Measurements from ENCODE around the gene ANKRD16.

The ANKRD16 gene
- long read RNA-seq = 0 reads

DNA sequence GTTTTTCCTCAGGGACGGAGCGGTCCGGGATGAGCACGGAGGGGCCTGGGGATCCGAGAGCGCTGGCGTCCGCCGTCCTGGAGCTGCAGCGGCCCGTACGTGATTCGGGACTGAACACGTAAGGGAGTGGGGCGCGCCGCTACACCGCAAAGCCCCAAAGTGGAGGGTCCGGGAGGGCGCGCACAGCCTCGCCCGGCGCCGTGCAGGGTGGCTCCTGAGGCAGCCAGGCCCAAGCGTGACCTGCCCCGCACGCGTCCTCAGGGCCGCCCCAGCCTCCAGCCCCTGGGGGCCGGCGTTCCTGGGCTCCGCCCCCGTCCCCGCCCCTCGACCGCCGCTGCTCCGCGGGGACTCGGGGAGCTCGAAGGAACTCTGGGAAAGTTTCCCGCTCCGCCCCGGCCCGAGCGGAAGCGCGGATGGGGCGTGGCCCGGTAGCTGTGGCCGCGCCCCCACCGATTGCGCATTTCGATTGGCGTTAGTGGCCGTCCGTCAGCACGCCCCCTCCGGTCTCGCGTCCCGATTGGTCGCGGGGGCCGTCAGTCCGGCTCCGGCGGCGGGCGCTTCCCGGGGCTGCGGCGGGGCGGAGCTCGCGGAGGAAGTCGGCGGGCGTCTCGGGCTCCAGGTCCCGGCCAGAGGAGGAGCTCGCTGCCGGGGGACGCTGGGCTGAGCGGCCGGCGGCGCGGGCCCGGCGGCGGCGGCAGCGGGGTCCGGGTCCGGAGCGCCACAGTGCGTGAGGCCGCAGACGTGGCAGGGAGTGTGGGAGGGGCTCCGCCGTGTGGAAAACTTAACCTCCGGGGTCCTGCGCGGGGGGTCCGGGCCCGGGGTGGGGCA is at the start of gene ANKRD16, which contains the start of gene FBH1:
TSS of gene ANKRD16 (minus strand) at position 270 of the 828 bp plus-strand sequence. CDS start 539 bp downstream, outside the sequence.
TSS of gene FBH1 (plus strand) at position 620 of the 828 bp plus-strand sequence. CDS start at position 723, 103 bp downstream.
- peak; percentile 18; the same call in 1 of the 2 replicates for TF ChIP-seq SPI1 (IDR thresholded peaks at IDR 0.05; ENCODE audit: borderline replicate concordance, low read depth)
- TF ChIP-seq, protein P1, sequence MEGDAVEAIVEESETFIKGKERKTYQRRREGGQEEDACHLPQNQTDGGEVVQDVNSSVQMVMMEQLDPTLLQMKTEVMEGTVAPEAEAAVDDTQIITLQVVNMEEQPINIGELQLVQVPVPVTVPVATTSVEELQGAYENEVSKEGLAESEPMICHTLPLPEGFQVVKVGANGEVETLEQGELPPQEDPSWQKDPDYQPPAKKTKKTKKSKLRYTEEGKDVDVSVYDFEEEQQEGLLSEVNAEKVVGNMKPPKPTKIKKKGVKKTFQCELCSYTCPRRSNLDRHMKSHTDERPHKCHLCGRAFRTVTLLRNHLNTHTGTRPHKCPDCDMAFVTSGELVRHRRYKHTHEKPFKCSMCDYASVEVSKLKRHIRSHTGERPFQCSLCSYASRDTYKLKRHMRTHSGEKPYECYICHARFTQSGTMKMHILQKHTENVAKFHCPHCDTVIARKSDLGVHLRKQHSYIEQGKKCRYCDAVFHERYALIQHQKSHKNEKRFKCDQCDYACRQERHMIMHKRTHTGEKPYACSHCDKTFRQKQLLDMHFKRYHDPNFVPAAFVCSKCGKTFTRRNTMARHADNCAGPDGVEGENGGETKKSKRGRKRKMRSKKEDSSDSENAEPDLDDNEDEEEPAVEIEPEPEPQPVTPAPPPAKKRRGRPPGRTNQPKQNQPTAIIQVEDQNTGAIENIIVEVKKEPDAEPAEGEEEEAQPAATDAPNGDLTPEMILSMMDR (IDR thresholded peaks at IDR 0.05; ENCODE audit: insufficient read depth, low read length) = no peak
- TF ChIP-seq GABPA (IDR thresholded peaks at IDR 0.05; ENCODE audit: low read depth) = peak; percentile 80
- TF ChIP-seq, protein P2, sequence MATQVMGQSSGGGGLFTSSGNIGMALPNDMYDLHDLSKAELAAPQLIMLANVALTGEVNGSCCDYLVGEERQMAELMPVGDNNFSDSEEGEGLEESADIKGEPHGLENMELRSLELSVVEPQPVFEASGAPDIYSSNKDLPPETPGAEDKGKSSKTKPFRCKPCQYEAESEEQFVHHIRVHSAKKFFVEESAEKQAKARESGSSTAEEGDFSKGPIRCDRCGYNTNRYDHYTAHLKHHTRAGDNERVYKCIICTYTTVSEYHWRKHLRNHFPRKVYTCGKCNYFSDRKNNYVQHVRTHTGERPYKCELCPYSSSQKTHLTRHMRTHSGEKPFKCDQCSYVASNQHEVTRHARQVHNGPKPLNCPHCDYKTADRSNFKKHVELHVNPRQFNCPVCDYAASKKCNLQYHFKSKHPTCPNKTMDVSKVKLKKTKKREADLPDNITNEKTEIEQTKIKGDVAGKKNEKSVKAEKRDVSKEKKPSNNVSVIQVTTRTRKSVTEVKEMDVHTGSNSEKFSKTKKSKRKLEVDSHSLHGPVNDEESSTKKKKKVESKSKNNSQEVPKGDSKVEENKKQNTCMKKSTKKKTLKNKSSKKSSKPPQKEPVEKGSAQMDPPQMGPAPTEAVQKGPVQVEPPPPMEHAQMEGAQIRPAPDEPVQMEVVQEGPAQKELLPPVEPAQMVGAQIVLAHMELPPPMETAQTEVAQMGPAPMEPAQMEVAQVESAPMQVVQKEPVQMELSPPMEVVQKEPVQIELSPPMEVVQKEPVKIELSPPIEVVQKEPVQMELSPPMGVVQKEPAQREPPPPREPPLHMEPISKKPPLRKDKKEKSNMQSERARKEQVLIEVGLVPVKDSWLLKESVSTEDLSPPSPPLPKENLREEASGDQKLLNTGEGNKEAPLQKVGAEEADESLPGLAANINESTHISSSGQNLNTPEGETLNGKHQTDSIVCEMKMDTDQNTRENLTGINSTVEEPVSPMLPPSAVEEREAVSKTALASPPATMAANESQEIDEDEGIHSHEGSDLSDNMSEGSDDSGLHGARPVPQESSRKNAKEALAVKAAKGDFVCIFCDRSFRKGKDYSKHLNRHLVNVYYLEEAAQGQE (IDR thresholded peaks at IDR 0.05; ENCODE audit: insufficient replicate concordance, low read depth) = no peak
- peak; percentile 42; the same call in 1 of the 2 replicates for TF ChIP-seq POLR2AphosphoS5 (IDR thresholded peaks at IDR 0.05; ENCODE audit: low read depth)
- H3K4me3 ChIP-seq (replicated peaks; ENCODE audit: insufficient read depth, low read length) = peak within 1 kb of the TSS; percentile 67
- peak within 1 kb of the TSS; percentile 81 for H3K27ac ChIP-seq (replicated peaks)
- H3K27me3 ChIP-seq (ENCODE audit: insufficient read depth, poor library complexity, severe bottlenecking) = no peaks in the 10 kb centered on the region
- DNase-seq (ENCODE audit: low read depth in 1 of 2, low spot score in 1 of 2) = peak; percentile 78 to 89

DNA sequence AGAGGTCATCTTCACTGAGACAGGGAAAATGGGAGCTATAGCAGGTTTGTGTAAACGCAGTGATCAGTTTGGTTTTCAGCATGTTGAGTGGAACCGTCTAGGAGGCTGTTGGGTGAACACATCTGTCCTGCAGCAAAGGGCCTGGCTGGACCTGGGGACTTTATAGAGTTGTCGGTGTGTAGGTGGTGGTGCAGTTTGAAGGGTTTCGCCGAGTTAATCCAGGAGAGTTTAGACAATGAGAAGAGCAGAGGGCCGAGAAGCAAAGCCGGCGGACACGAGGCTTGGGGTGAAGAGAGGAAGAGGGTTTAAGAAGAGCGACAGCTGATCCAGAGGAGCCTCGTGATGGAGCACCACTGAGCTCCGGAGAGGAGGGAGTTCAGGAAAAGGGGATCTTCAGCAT is 48.6 kb upstream of the ANKRD16 start:
- Histone ChIP-seq H3K27me3 (ENCODE audit: insufficient read depth, poor library complexity, severe bottlenecking) (no peaks in the 10 kb centered on the region), H3K4me3 (replicated peaks; ENCODE audit: insufficient read depth, low read length) (no peak overlapping the region), H3K27ac (replicated peaks) (no peak overlapping the region)
- no peak for TF ChIP-seq SPI1 (IDR thresholded peaks at IDR 0.05; ENCODE audit: borderline replicate concordance, low read depth)
- no peak for TF ChIP-seq POLR2AphosphoS5 (IDR thresholded peaks at IDR 0.05; ENCODE audit: low read depth)
- TF ChIP-seq, protein P2 (IDR thresholded peaks at IDR 0.05; ENCODE audit: insufficient replicate concordance, low read depth) = no peak
- TF ChIP-seq GABPA (IDR thresholded peaks at IDR 0.05; ENCODE audit: low read depth) = no peak
- TF ChIP-seq, protein P1 (IDR thresholded peaks at IDR 0.05; ENCODE audit: insufficient read depth, low read length) = no peak
- DNase-seq (ENCODE audit: low read depth in 1 of 2, low spot score in 1 of 2) = no peak

DNA sequence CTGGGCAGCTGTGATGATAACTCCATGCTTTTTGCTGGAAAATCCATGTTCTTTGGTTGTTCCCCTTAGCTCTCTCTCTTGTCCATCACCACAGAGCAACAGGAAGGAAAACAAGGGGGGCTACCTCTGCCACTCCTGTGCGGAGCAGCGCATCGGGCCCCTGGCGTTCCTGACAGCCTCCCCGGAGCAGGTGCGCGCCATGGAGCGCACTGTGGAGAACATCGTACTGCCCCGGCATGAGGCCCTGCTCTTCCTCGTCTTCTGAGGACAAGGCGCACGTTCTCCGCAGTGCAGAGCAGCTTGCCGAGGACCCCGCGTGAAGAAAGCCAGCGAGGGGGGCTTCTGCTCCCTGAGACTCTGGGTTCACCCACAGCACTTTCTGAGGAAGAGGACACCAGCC is 47.3 kb upstream of the ANKRD16 start:
- Histone ChIP-seq H3K4me3 (replicated peaks; ENCODE audit: insufficient read depth, low read length) (no peak overlapping the region), H3K27me3 (ENCODE audit: insufficient read depth, poor library complexity, severe bottlenecking) (no peaks in the 10 kb centered on the region), H3K27ac (replicated peaks) (no peak overlapping the region)
- no peak for DNase-seq (ENCODE audit: low read depth in 1 of 2, low spot score in 1 of 2)
- TF ChIP-seq SPI1 (IDR thresholded peaks at IDR 0.05; ENCODE audit: borderline replicate concordance, low read depth) = no peak
- TF ChIP-seq GABPA (IDR thresholded peaks at IDR 0.05; ENCODE audit: low read depth) = no peak
- no peak for TF ChIP-seq POLR2AphosphoS5 (IDR thresholded peaks at IDR 0.05; ENCODE audit: low read depth)
- TF ChIP-seq, protein P2 (IDR thresholded peaks at IDR 0.05; ENCODE audit: insufficient replicate concordance, low read depth) = no peak
- TF ChIP-seq, protein P1 (IDR thresholded peaks at IDR 0.05; ENCODE audit: insufficient read depth, low read length) = no peak

Measured in HL-60 (cell line).